ENCODE measurements around the gene ITGA11.

GRCh38 chr15:68289057-68289456, 142.9 kb downstream of the ITGA11 start:
- TF ChIP-seq TAF1 (IDR thresholded peaks at IDR 0.05; ENCODE audit: borderline replicate concordance, low read depth, low read length) (no peak), GABPA (IDR thresholded peaks at IDR 0.05; ENCODE audit: low read depth) (no peak), EP300 (IDR thresholded peaks at IDR 0.05; ENCODE audit: borderline replicate concordance in 1 of 2, low read depth in 1 of 2, low read length in 1 of 2) (no peak), RFX5 (IDR thresholded peaks at IDR 0.05; ENCODE audit: low read length) (no peak)

Data from SK-N-SH (cell line).